ENCODE measurements around the gene PUM2.

The PUM2 gene

GRCh38 chr2:20216130-20217025 lies 134.3 kb downstream of the PUM2 start:
- DNase-seq (ENCODE audit: low read depth in 3 of 3): no peak

GRCh38 chr2:20215183-20216040 lies 135.2 kb downstream of the PUM2 start:
- DNase-seq (ENCODE audit: low read depth in 3 of 3): no peak

DNA sequence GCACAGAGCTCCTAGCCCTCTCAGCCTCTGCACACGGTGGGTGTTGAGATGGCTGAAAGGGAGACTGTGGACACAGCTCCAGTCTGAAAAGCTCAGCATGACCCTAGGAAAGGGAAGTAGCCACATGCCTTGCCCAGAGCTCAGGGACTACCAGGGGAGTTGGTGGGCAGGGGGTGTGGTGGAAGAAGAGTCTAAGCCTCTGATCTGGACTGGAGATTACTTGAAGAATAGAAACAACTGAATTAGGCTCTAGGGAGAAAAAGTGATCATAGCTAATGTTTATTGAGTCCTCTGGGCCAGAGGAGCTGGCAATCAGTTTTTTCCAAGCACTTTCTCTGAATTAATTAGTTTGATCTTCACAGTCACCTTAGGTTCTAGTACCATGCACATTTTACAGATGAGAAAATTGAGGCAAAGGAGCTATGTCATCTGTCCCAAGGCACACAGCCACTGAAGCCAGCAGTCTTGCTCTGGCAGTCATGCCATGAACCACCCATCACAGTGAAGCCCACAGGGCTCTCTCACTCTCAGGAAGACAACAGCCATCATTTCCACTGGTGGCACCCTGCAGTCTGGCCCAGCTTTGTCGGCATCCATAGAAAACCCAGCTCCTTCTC lies 136.0 kb downstream of the PUM2 start:
- DNase-seq (ENCODE audit: low read depth in 3 of 3): no peak

GRCh38 chr2:20213651-20214565 lies 136.7 kb downstream of the PUM2 start:
- no peak for DNase-seq (ENCODE audit: low read depth in 3 of 3)

- DNase-seq (ENCODE audit: low read depth in 3 of 3): no peak
Measured at GRCh38 chr2:20212871-20213503, 137.7 kb downstream of the PUM2 start.

DNA sequence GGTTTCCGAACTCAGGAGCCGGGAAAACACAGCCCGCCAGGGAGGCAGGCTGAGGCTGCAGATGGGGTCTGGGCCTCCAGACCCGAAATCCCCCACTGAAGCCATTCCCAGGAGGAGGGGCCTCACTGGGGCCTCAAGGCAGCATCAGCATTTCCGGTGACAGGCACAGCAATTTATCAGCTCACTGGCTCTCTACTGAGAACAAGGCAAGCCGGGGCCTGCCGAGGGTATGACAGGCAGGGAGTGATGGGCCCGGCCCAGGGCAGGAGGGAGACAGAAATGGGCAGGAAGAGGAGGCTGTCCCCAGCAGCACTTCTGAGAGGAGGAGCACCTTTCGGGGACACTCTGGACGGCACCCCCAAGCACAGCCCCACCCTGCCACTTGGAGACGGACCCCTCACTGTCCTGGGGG lies 138.2 kb downstream of the PUM2 start:
- DNase-seq (ENCODE audit: low read depth in 3 of 3): no peak

DNA sequence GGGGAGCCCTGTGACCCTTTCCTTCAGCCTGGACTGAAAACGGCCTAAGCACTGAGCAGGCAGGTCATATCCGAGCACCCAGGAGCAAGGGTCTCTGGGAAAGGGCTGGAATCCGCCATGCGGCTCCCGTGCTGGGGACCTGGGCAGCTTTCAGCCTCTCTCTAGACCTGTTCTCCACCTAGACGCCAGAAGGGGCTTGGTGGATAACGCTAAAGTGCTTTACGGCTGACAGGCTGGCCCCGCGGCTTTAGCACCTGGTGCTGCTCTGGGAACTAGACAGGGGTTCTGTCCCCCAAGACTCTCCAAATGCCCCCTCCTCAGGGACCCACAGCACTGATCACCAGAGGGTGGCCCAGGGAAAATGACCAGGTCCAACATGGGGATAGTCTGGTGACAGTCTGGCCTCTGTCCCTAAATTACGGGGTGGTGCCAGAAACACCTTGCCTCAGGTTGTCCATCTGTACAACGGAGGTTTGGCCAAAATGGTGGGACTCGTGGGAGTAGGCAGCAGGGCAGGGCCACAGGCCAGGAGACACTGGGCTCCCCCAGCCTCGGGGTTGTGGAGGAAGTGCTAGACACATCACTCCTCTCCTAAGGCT lies 138.7 kb downstream of the PUM2 start:
- DNase-seq (ENCODE audit: low read depth in 3 of 3): no peak

- DNase-seq (ENCODE audit: low read depth in 3 of 3): no peak
Measured at GRCh38 chr2:20211420-20211819, 139.2 kb downstream of the PUM2 start.

DNA sequence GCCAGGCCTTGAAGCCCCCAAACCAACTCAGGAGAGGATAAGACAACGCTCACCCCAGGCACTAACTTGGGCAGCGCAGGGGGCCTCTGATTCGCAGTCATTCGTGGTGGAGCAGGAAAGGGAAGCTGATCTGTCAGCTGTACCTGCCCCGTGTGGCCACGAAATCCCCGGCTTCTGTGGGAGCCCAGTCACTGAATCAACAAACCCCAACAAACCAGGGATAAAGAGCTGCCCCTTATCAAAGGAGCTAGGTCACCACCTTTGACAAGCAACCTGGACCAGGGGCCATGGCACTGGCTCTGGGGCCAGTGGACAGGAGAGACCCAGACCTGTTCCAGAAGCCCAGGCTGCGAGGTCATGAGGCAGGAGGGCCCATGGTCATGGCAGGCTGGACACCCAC lies 140.2 kb downstream of the PUM2 start:
- no peak for DNase-seq (ENCODE audit: low read depth in 3 of 3)

DNA sequence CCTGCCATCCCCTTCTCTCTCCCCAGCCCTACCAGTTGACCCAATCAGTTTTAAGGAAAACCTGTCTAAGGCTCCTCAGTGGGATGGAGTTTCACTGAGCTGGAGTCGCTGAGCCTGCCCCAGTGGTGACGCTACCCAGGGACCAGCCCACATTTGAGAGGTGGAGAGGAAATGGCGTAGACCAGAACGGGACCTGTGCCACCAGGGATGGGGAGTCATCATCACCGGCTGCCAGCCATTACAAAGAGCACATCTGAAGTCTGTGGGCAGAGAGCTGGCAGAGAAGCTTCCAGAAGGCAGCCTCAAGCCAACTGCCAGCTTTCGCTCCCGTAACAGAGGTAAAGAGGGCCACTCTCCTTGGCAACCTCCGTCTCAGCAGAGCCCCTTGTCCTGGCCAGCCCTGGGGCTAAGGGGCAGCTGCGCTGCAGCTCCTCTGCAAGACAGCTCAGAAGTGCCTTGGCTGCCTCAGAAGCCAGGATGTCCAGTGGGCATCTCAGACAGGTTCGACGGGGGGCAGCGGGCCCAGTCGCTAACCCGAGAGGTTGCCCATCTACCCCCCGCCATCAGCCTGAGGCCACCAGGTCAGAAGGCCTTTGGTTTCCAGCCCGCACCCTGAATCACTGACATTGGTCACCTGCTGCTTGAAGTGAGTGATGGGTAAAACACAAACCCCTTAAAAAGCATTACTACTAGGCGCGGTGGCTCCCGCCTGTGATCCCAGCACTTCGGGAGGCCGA lies 141.1 kb downstream of the PUM2 start:
- no peak for DNase-seq (ENCODE audit: low read depth in 3 of 3)

- no peak for DNase-seq (ENCODE audit: low read depth in 3 of 3)
Measured at GRCh38 chr2:20208476-20208859, 142.2 kb downstream of the PUM2 start.

DNA sequence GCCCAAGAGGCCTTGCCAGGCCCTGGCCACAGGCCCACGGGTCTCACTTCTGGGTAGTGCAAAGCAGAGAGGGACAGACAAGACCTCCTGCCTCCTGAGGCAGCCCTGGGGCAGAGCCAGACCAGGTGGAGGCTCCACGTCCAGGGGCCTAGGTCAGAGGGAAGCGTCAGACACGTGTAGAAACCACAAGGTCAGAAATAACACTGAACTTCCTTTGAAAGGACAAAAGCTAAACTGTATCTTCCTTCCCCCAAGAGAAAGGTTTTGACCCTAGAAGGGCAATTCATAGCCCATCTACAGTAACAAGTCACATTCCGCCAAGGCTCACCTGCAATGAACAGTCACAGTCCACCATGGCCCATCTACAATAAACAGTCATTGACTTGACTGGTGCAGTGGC lies 143.6 kb downstream of the PUM2 start:
- DNase-seq (ENCODE audit: low read depth in 3 of 3): no peak

GRCh38 chr2:20205915-20206524 lies 144.6 kb downstream of the PUM2 start:
- no peak for DNase-seq (ENCODE audit: low read depth in 3 of 3)

DNA sequence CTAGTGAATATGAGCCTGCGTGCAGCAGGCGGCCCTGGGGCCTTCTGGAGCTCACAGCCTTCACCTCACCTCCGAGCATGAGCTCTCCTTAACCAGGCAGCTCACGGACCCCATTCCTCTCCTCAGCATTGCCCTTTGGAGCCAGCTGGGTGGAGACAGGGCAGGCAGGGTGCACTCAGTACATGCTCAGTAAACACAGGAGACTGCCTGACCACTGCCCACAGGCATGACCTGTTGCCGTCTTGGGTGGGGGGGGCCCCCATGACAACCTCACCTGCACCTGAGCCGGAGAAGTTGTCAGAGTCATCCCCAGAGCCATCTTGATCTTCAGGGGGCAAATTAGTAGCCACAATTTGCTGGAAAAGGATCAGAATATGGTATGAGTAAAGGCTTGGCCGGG lies 145.6 kb downstream of the PUM2 start:
- no peak for DNase-seq (ENCODE audit: low read depth in 3 of 3)

DNA sequence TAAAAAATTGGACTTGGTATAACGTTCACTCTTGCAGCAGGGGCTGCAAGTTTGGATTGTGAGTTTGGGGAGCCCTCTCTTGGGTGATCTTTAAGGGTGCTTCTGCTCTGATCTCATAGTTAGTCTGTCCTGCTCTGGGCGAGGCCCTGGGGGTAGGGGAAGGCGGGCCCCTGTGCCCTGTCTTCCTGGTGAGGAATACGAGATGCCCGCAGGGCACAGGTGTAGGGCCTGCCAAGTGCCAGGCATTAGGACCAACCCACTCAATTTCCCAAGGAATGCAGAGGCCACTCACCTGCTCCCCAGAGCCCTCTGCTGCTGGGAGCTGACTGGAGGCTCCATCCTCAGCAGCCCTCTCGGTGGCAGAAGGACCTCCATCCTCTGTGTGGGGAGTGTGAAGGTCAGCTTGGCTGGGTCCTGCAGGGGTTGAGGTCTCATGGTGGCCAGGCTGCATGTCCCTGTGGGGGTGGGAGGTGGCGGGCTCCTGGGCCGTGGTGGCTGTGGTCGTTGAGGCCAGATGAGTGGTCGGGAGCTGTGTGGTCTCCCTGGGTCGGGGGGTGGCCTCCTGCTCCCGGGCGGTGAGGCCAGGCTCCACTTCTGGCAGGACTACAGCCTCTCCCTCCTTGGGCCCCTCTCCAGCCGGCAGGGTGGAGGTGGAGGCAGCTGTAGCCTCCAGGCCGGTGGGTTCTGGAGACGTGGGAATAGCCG lies 147.0 kb downstream of the PUM2 start:
- no peak for DNase-seq (ENCODE audit: low read depth in 3 of 3)

DNA sequence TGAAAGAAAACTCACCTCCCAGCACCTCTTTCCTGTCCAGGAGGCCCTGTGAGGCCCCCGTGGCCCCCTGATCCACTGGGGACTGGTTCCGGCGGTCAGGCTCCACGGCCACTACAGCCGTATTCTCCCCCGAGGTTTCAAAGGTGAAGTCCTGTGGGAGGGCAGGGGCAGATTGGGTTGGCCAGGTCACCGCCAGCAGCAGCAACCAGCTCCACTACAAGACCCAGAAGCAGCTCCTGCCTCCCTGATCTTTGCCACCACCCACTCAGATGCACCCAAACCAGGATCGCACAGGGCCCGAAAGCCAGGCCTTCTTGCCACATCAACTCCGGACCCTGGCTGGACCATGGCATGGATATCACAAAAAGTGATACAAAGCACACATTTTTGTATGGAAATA lies 147.6 kb downstream of the PUM2 start:
- no peak for DNase-seq (ENCODE audit: low read depth in 3 of 3)

GRCh38 chr2:20201671-20202070 lies 149.0 kb downstream of the PUM2 start:
- DNase-seq (ENCODE audit: low read depth in 3 of 3): no peak

- DNase-seq (ENCODE audit: low read depth in 3 of 3): no peak
Measured at GRCh38 chr2:20200697-20201555, 149.7 kb downstream of the PUM2 start.
